Fibroblast of lung (primary cell): ENCODE data around the gene TPP2.

ENCODE experiments used
- CTCF ChIP-seq, 2 donors: IDR thresholded peaks in 1 of 2; conservative IDR thresholded peaks in 1 of 2; 1 replicate in 1 of 2; 2 replicates in 1 of 2; pipeline ENCODE4 v1.5.1; 2011 to 2012; ENCODE audit warnings: low read length in 2 of 2, control low read depth in 1 of 2, inconsistent platforms in 1 of 2, low read depth in 1 of 2, mild to moderate bottlenecking in 1 of 2
- EZH2 ChIP-seq: IDR thresholded peaks from 2 replicates; pipeline ENCODE4 v1.5.1; 2012; ENCODE audit warnings: low read length, control low read depth, mild to moderate bottlenecking; ENCODE audit errors: missing control alignments

GRCh38 chr13:102556806-102557205 lies 40.0 kb upstream of the TPP2 start:
- TF ChIP-seq CTCF (conservative IDR thresholded peaks at IDR 0.05 in 1 of 2, IDR thresholded peaks at IDR 0.05 in 1 of 2; ENCODE audit: low read depth in 1 of 2, low read length in 2 of 2) (no peak), EZH2 (no peak)
